Chondrocyte (in vitro differentiated cells): ENCODE data around the gene FAU. TPM values are rescaled to one million over a fixed set of nuclear protein-coding genes. Genes with fewer than 3 reads are reported as not detected.

Experiments
- DNase-seq: peaks from one replicate; pipeline ENCODE4 v3.0.0; 2021; ENCODE audit warnings: mixed read lengths, low spot score
- H3K27ac Mint-ChIP-seq: one replicate; pipeline ENCODE4 v1.8.0; 2021; ENCODE audit warnings: mild to moderate bottlenecking, moderate library complexity, mixed read lengths; ENCODE audit not compliant: unreplicated experiment
- H3K27me3 Mint-ChIP-seq: 2 replicates; pipeline ENCODE4 v1.8.0; 2021; ENCODE audit warnings: low read depth, mixed read lengths
- H3K36me3 Mint-ChIP-seq: 2 replicates; pipeline ENCODE4 v1.8.0; 2021; ENCODE audit warnings: low read depth, mixed read lengths
- H3K4me1 Mint-ChIP-seq: 2 replicates; pipeline ENCODE4 v1.8.0; 2021; ENCODE audit warnings: low read depth, mild to moderate bottlenecking, mixed read lengths
- H3K4me3 Mint-ChIP-seq: one replicate; pipeline ENCODE4 v1.8.0; 2021; ENCODE audit warnings: mild to moderate bottlenecking, moderate library complexity, mixed read lengths; ENCODE audit not compliant: unreplicated experiment
- H3K9me3 Mint-ChIP-seq: 2 replicates; pipeline ENCODE4 v1.8.0; 2021; ENCODE audit warnings: low read depth, mixed read lengths
- CTCF ChIP-seq: fragments of 200-600 bp; sonication (generic); IDR thresholded peaks from 2 replicates; pipeline ENCODE4 v1.5.0; 2021; ENCODE audit warnings: antibody characterized with exemption, mild to moderate bottlenecking, moderate library complexity
- total RNA-seq: library from RNA; stranded (reverse); gene quantifications from 3 replicates; pipeline ENCODE4 v1.2.1, GENCODE V29; 2021

The FAU gene
- total RNA-seq, 1 donor from 2014 or later: 506 TPM

- DNase-seq: peak; percentile 88
- no peaks in the 10 kb centered on the region for H3K9me3 Mint-ChIP-seq
- H3K27ac Mint-ChIP-seq: peak overlapping the region; percentile 99
- H3K4me3 Mint-ChIP-seq: peak overlapping the region; percentile 92
- H3K36me3 Mint-ChIP-seq: peaks cover 7% of the 10 kb centered on the region
- peaks cover 25% of the 10 kb centered on the region for H3K4me1 Mint-ChIP-seq
- TF ChIP-seq CTCF: no peak
- peaks cover 3% of the 10 kb centered on the region for H3K27me3 Mint-ChIP-seq
These were observed 13.2 kb upstream of the FAU start for GRCh38 chr11:65134952-65135632.

- Mint-ChIP-seq H3K36me3 (peaks cover 7% of the 10 kb centered on the region), H3K27ac (peak within 1 kb of the TSS; percentile 99), H3K9me3 (no peaks in the 10 kb centered on the region), H3K4me1 (peaks cover 25% of the 10 kb centered on the region), H3K27me3 (no peaks in the 10 kb centered on the region), H3K4me3 (peak within 1 kb of the TSS; percentile 92)
- DNase-seq: peak; percentile 95
- TF ChIP-seq CTCF: no peak
These were observed 12.5 kb upstream of the FAU start, which contains the start of gene SYVN1 for GRCh38 chr11:65134240-65134951. Gene SYVN1, minus strand, starts transcription at chr11:65134519. Its CDS starts 918 bp downstream, at chr11:65133601.

- peaks cover 25% of the 10 kb centered on the region for H3K4me1 Mint-ChIP-seq
- no peaks in the 10 kb centered on the region for H3K9me3 Mint-ChIP-seq
- H3K4me3 Mint-ChIP-seq: peak overlapping the region; percentile 92
- H3K27ac Mint-ChIP-seq: peak overlapping the region; percentile 99
- TF ChIP-seq CTCF: no peak
- H3K27me3 Mint-ChIP-seq: no peaks in the 10 kb centered on the region
- no peak for DNase-seq
- peaks cover 7% of the 10 kb centered on the region for H3K36me3 Mint-ChIP-seq
These were observed 11.8 kb upstream of the FAU start for GRCh38 chr11:65133724-65134123.

- H3K9me3 Mint-ChIP-seq: no peaks in the 10 kb centered on the region
- peak overlapping the region; percentile 99 for H3K27ac Mint-ChIP-seq
- no peak for TF ChIP-seq CTCF
- H3K4me1 Mint-ChIP-seq: peaks cover 25% of the 10 kb centered on the region
- H3K36me3 Mint-ChIP-seq: peaks cover 7% of the 10 kb centered on the region
- no peaks in the 10 kb centered on the region for H3K27me3 Mint-ChIP-seq
- DNase-seq: peak; percentile 49
- peak overlapping the region; percentile 92 for H3K4me3 Mint-ChIP-seq
These were observed 11.2 kb upstream of the FAU start for GRCh38 chr11:65132988-65133700.
